PFSK-1 (cell line): ENCODE data around the gene CAMSAP3.

Experiments used
- FOXP2 ChIP-seq: optimal IDR thresholded peaks from 2 replicates; pipeline ENCODE3; 2011; ENCODE audit warnings: borderline replicate concordance, control low read depth, inconsistent platforms; ENCODE audit not compliant: insufficient read depth; ENCODE audit errors: extremely low read length, extremely low read depth
- POLR2AphosphoS5 ChIP-seq: IDR thresholded peaks from 2 replicates; pipeline ENCODE4 v1.6.1; 2012; ENCODE audit warnings: low read depth, mild to moderate bottlenecking, control low read depth, low read length, moderate library complexity
- SIN3A ChIP-seq: IDR thresholded peaks from 2 replicates; pipeline ENCODE4 v1.6.1; 2012; ENCODE audit warnings: mild to moderate bottlenecking, low read length, moderate library complexity, borderline replicate concordance; ENCODE audit not compliant: insufficient read depth
- TAF1 ChIP-seq: IDR thresholded peaks from 2 replicates; pipeline ENCODE4 v1.6.1; 2012; ENCODE audit warnings: low read length, control low read depth, borderline replicate concordance; ENCODE audit not compliant: insufficient read depth
- TF ChIP-seq, protein P1 (sequence below), 2 experiments: IDR thresholded peaks; 2 replicates each; pipeline versions ENCODE4 v1.6.1 to v1.8.0; 2011 to 2012; ENCODE audit warnings: low read depth in 2 of 2, low read length in 2 of 2, control low read depth in 1 of 2, inconsistent platforms in 1 of 2, mild to moderate bottlenecking in 1 of 2, moderate library complexity in 1 of 2; ENCODE audit not compliant: insufficient read depth in 1 of 2

DNA sequence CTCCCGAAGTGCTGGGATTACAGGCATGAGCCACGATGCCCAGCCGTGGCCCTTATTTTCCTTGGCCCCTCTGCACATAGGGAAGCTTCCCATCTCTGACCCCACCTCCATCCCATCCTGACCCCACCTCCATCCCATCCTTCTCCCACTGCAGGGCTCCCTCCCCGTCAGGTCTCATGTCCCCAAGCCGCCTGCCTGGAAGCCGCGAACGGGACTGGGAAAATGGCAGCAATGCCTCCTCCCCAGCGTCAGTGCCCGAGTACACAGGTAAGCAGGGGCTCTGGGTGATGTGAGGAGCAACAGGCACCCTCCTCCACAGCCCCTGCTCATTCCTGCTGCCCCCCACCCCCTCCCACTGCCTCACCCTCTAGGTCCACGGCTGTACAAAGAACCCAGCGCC lies 21.5 kb downstream of the CAMSAP3 start:
- no peak for TF ChIP-seq POLR2AphosphoS5
- TF ChIP-seq, protein P1, sequence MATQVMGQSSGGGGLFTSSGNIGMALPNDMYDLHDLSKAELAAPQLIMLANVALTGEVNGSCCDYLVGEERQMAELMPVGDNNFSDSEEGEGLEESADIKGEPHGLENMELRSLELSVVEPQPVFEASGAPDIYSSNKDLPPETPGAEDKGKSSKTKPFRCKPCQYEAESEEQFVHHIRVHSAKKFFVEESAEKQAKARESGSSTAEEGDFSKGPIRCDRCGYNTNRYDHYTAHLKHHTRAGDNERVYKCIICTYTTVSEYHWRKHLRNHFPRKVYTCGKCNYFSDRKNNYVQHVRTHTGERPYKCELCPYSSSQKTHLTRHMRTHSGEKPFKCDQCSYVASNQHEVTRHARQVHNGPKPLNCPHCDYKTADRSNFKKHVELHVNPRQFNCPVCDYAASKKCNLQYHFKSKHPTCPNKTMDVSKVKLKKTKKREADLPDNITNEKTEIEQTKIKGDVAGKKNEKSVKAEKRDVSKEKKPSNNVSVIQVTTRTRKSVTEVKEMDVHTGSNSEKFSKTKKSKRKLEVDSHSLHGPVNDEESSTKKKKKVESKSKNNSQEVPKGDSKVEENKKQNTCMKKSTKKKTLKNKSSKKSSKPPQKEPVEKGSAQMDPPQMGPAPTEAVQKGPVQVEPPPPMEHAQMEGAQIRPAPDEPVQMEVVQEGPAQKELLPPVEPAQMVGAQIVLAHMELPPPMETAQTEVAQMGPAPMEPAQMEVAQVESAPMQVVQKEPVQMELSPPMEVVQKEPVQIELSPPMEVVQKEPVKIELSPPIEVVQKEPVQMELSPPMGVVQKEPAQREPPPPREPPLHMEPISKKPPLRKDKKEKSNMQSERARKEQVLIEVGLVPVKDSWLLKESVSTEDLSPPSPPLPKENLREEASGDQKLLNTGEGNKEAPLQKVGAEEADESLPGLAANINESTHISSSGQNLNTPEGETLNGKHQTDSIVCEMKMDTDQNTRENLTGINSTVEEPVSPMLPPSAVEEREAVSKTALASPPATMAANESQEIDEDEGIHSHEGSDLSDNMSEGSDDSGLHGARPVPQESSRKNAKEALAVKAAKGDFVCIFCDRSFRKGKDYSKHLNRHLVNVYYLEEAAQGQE (IDR thresholded peaks at IDR 0.05; ENCODE audit: insufficient read depth in 1 of 2, low read depth in 2 of 2, low read length in 2 of 2), result no peak
- no peak for TF ChIP-seq SIN3A
- no peak for TF ChIP-seq TAF1
- no peak for TF ChIP-seq FOXP2
